ENCODE results near the gene ELAC2.

Gene ELAC2, protein sequence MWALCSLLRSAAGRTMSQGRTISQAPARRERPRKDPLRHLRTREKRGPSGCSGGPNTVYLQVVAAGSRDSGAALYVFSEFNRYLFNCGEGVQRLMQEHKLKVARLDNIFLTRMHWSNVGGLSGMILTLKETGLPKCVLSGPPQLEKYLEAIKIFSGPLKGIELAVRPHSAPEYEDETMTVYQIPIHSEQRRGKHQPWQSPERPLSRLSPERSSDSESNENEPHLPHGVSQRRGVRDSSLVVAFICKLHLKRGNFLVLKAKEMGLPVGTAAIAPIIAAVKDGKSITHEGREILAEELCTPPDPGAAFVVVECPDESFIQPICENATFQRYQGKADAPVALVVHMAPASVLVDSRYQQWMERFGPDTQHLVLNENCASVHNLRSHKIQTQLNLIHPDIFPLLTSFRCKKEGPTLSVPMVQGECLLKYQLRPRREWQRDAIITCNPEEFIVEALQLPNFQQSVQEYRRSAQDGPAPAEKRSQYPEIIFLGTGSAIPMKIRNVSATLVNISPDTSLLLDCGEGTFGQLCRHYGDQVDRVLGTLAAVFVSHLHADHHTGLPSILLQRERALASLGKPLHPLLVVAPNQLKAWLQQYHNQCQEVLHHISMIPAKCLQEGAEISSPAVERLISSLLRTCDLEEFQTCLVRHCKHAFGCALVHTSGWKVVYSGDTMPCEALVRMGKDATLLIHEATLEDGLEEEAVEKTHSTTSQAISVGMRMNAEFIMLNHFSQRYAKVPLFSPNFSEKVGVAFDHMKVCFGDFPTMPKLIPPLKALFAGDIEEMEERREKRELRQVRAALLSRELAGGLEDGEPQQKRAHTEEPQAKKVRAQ

DNA sequence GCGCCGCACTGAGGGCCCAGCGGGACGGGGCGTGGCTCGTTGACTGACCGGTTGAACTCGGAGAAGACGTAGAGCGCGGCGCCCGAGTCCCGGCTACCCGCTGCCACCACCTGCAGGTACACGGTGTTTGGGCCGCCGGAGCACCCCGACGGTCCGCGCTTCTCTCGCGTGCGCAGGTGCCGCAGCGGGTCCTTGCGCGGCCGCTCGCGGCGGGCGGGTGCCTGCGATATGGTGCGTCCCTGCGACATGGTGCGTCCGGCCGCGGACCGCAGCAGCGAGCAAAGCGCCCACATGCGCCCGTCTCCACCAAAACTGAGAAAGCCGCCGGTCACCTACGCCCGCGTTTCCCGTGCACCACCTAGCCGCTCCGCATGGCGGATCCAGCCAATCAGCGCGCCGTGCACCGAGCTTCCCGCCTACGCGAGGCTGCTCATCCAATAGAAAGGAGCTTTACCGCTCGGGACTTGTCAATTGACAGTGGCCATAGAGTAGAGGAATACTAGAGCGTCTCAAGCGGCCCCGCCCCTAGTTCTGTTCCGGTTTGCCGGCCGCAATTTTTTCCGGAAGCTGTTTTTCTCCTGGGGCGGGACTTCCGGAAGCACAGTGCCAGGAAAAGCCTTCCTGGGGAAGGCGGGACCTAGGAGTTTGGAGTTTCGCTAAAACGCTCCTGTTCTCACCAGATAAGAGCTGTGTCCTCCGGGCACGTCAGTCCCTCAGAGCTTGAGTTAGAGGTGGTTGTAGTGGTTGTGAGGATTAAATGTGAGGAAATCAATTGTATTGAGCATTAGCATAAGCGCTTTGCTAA is at the start of gene ELAC2:
ELAC2 (minus strand) TSS at position 373 of the 805 bp plus-strand sequence; CDS start at position 293, 80 bp downstream.
- peak; percentile 97 for DNase-seq

DNA sequence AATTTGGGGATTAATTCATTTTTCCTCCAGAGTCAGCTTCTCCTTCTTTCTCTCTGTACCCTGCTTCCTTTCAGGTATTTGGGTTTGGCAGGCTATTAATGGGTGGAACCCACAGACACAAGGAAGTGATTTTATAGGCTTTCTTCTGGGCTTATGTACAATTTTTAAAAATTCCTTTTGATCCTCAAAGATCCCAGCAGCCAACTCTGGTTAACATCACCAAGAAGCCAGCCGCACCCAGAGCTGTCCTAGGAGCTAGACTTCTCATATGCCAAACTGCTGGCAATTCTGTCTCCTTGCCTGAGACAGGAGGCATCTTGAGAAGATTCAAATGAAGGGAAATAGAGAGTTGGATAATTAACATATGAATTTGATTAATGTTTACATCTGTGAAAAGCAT is 47.2 kb upstream of the ELAC2 start:
- DNase-seq, result no peak

DNA sequence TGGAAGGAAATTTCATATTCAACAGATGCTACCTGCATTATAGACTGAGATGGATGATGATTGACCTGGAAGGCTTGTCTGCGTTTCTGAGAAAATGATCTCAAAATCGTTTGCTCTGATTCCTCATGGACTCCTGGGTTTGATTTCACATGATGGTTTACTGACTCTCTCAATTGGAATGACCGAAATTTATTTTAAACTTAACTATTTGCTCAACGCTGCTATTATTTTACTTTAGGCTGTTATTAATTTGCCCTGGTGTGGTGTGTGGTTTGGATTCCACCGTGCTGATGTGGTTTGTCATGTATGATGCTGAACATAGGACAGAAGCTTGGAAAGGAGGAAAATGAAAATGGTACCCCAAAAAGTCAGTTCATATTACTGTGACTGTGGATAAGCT is 37.3 kb upstream of the ELAC2 start:
- no peak for DNase-seq

DNA sequence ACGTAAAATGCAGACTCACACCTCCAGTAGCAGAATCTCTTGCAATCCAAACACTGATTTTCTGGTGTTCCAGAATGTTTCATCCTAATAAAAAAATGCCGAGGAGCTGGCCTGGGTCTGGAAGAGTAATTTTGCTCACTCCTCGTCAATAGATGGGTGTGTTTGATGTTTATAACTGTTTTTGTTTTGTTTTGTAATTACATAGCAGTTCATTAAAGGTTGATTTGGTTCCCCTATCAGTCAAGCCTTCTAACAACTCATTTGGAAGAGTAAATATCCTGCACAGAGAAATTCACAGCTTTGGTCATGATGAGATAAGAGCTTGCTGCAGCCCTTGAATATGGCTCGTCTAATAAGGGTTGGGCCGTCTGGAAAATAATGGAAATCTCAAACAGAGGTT is 36.8 kb upstream of the ELAC2 start:
- no peak for DNase-seq

DNA sequence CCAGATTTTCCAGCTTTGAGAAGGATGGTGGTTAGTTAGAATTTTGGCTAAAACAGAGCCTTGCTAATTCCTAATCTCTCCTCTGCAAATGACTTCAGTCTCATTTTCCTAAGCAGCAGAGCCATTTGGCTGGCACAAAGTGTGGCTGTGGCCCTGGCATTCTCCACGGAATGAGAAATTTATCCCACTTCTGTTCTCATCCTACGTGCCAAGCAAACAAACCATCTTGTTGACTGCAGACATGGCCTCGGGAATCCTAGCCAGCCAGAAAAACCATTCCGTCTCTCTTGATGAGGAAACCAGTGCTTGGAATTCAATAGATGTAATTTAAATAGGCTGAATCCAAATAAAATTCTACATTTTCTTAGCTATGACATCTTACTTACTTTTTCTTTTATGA is 34.1 kb upstream of the ELAC2 start:
- DNase-seq, result peak; percentile 56

DNA sequence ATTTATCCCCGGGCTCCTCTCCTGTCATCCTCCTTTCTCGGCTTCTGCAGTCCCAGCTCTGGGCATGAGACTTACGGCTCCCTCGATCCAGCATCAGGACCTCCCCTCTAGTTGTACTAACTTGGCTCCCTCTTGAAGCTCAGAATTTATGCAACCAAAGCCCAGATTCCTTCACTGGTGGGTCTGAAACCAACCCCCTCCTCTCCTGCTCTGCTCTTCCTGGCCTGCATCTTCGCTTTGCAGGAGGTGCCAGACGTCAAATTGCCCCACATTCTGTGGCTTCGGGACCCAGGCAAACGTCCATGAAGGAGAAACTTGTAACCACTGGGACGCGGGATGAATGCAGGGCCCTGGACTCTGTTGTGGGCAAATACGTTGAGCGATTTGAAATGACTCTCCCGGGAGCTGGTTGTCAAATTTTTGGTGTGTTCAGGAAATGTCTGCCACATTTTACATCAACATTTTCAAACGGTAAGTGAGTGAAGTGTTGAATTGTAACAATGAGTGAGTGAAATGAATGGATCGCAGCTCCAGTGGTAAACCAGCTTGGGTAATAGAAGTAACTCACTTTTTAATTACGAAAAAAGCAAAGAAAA is 29.3 kb upstream of the ELAC2 start:
- no peak for DNase-seq

DNA sequence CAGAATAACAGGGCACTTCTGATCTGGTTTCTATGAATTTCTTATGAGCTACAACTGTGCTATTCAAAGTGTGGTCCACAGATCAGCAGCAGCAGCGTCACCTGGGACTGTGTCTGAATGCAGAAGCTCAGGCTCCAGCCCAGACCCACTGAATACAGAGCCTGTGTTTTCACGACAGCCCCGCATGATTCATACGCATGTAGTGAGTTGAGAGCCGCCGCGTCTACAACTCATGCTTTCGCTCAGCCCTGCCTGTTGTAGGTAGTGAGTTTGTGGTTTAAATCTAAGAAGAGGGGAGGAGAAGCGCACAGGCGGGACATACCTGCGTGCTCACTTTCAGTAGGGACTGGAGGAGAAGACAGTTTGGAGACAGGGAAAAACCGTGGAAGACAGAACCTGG is 28.5 kb upstream of the ELAC2 start:
- no peak for DNase-seq

DNA sequence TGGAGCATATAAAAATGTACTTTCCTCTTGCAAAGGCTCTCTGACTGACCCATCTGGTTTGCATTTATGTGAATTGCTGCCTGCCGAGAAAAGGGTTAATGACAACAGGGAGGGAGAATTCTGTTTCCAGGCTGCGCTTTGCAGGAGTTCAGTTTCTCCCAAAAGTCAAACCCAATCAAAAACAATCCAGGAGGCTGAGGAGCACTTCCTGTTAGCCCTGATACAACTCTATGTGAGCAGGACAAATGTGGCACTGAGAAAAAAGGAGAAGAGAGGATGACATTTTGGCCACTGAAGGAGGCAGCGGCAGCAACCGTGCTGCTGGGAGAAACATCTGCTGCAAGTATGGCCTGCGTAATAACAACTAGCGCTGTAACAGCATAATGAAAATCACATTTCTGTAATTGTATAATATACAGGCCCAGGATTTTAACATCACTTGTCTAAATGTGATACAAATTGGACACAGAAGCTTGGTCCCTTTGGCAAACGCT is 26.8 kb upstream of the ELAC2 start:
- no peak for DNase-seq

DNA sequence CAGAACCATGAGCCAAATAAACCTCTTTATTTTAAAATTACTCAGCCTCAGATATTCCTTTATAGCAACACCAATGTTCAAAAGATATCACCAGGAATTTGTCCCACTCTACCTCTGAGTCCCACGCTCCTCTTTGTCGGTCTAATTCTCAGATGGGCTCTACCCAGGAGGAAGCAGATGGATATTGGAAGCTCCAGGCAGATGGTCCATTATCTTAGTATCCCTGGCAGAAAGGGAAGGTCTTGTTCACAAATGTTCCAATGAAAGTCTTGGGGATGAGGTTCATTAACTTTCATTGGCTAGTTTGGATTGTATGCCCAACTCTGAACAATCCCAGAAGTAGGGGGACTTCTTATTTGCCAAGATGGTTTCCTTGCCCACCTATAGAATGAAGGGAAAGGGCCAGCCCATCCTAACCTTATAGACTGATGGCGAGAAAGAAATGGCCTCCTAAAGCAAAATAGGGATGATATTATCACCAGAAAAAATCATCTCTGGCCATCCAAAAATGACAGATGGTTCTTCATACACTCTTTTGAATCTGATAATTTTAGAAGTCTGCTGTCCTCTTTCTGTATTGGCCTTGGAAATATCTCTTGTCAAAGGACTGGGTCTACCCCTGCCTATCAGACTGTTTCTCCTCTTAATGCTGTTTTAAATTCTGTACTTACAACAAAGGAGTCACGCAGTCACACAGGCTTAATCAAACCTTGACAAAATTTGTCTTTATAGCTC is 21.3 kb upstream of the ELAC2 start:
- no peak for DNase-seq

DNA sequence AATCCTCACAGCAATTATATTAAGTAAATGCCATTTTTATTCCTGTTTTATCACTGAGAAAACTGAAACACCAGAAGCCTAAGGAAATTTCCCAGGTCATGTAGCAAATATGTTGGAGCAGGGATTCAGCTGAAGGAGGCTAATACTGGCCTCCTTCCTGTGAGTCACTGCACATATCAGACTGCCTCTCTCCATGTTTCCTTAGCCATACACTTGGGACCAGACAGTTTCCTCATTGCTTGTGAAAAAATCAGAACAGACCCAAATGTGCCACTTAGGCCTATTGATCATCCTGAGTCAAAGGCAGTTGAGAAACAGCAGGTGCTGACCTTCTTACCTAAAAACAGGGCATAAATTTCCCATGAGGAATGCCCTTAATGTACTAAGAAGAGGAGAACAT is 18.9 kb upstream of the ELAC2 start:
- no peak for DNase-seq

DNA sequence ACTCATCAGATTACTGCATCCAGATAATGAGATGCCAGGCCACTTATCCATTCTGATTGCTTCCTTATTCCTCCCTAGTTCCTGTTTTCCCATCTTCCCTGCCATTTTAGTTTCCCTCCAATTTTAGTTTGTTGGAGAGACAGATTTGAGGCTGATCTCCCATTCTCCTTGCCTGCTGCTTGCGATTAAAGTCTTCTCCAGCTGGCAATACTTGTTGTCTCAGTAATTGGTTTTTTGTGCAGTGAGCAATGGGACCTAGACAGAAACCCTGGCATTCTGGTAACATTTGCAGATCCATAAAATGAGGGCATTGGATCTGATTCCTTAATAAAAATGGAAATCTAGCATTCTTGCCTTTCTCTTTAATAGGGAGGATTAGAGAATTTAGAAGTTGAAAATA is 17.6 kb upstream of the ELAC2 start:
- no peak for DNase-seq

DNA sequence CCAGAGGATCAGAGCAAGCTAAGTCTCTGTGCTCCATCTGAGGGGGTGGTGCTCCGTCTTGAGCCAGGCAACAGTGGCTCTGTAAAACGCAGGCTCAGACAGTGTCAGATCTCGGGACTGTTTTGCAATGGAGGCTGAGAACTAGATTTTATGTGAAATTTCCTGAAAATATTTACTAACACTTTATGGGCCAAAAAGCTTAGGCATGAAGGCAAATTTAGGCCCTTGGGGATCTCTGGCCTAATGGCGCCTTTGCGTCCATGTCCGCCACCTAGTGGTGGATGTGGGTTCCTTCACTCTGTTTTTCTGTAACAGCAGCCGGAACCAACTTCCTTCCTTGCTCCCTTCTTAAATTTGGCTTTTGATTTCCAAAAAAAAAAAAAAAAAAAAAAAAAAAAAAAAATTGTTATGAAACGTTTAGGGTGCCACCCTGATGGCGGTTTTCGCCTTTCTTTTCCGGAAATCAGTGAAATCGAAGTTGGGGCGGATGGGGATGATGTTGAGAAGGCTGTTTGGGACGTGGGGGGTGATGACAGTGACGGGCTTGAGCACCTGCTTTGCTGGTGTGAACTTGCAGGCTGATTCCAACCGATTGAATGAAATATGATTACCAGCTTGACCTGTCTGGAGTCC is 14.0 kb upstream of the ELAC2 start:
- DNase-seq, result no peak

DNA sequence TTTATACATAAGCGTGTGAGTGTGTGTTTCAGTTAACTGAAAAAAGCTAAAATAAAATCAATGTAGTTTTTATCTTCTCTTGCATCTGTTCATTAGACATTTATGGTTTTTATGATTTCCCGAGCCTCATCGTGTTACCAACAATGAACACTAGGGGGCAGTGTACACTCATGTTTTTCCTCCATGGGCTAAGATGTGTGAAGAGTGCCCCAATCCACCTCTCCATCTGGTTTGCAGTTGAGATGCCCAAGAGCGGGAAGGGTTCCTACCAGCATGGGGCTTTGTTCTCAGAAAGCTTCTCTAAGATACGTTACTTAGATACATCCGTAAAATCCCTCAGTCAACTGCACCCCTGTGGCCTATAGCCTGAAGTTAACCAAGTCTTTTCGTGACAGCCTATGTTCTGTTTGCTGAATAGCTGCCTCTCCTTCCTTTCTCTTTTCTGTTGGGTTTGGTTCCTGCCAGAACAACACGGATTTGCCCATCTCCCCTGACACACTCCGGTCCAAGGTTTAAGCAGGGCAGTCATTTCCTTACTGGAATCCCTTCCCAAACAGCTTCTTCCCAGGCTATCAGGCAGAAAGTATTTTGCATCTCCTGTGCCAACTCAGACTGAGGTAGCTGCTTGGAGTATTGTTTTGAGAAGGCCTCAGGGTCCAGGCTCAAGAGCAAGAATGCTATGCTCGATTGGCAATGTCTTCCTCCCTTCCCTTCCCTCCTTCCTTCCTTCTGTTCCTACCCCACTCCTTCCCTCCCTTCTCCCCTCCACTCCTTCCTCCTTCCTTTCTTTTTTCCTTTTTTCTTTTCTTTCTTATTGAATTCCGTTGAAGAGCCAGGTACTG is 12.9 kb upstream of the ELAC2 start:
- peak; percentile 60 for DNase-seq

DNA sequence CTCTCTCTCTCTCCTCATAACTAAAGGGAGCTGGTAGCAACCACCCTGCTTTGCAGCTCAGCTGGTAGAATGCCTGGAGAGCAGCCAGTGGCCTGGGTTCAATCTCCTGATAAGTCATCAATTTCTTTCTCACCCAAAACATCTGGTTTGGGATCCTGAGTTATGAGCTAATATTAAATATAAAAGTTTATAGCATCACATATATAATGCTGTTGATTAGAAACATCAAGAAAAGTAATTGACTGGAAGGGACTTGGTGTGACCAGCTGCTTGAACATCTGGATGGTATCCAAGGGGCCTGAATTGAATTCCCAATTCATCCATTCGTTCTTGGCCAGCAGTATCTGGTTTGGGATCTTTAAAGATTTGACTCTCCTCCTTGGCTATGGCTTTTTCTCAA is 12.2 kb upstream of the ELAC2 start:
- DNase-seq, result no peak

DNA sequence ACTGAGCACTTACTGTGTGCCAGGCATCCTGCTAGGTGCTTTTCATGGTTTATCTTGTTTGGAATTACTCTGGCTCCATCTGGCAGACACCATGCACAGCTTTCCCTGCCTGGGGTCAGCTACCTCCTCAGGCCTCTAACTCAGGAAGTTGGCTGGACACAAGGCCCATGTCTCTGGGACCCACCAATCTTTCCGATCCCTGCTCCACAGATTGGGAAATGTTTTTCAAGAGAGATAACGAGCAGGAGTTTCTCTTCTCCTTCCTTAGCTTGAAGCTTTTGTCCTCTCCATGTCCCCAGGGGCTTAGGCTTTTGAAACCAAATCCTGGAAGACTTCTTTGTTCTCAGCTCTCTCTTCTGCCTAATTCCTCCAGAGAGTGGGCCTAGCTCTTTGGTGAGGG is 11.5 kb upstream of the ELAC2 start:
- DNase-seq, result no peak

DNA sequence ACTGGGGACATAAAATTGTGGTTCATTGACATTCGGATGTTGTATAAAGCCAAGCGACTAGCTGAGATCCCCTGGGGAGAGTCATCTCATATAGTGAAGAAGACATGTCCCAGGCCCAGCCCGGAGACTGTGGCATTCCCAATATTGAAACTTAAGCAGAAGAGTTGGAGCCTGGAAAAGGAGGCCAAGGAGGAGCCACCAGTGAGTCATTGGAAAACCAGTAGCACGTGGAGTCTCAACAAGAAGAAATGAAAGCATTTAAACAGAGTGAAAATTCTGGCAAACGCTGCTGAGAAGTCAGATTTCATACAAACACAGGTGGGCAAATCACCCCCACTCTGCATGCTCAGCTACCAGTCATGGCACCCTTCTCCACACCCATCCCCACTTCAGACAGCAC is 9.4 kb upstream of the ELAC2 start:
- no peak for DNase-seq

DNA sequence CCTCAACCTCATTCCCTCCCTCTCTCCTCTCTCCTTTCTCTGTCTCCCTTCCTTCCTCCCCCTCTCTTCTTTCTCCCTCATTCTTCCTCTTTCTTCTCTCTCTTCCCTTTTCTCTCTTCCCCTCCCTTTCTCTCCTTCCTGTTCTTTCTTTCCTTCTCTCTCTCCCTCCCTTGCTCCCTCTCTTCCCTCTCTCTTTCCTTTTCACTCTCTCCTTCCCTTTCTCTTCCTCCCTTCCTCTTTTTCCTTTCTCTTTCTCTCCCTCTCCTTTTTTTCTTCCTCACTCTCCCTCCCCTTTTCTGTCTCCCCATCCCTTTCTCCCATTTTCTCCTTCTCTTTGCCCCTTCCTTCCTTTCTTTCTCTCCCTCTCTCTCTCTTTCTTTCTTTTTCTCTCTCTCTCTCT is 7.9 kb upstream of the ELAC2 start:
- no peak for DNase-seq

DNA sequence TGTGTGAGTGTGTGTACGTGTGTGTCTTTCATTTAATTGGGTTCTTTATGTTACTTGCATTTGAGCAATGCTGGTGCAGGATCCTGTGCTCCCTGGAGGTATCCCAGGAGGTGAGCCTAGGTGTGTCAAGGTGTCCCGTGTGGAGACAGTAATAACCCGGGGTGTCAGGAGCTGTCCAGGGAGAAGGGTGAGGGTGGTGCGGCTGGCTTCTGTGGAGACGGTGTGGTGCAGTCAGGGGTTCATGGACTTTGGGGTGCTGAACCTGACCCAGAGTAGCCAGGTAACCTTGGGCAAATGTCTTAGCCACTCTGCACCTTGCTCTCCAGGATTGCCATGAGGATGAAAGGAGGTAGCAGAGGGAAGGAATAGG is 7.4 kb upstream of the ELAC2 start:
- no peak for DNase-seq

DNA sequence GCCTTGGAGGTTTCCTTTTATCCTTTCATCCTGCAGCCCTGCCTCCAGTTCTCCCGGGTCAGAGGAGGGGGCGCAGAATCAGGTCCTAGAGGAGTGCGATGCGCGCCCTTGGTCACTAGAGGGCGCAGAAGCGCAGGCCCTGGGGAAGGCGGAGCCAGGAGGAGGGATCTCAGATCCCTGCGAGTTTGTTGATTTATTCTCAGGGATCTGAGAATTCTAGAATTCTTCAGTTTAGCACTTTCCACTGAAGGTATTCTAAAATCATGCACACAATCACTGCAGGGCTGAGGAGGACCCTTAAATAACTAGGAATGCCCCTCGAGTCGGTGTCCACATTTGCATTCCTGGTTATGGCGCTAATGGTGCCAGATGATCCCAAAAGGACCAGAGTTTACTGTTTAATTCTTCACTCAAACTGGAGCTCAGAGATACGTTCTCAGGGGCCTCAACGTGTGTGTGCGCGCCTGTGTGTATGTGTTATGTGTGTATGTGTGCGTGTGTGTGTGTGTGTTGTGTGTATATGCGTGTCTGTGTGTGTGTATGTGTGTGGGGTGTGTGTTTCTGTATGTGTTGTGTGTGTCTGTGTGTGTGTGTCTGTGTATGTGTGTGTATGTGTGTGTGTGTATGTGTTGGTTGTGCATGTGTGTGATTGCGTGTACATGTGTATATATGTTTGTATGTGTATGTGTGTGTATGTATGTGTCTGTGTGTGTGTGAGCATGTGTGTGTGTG is 6.9 kb upstream of the ELAC2 start:
- DNase-seq, result peak; percentile 62

DNA sequence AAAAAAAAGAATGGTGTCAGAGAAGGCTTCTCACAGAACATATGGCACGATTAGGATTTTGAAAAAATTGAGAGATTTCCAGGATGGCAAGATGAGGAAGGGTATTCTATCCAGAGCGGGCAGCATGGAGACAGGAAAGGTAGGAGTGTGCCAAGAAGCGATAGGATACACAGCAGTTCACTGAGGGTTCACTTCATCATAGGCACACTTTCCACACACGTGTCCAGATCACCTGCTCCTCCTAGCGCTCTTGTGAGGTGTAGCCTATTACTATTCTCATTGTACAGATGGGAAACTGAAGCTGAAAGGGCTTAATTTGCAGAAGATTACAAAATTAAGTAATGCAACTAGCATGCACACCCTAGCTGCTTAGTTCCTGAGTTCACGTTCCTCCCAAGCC is 6.2 kb upstream of the ELAC2 start:
- DNase-seq, result no peak
